SU-DHL-6 (cell line): ENCODE results near the gene PCDH7.

Source experiments
- EZH2phosphoT487 ChIP-seq: fragments of 200-600 bp; sonication (generic), shearing (Covaris generic); conservative IDR thresholded peaks from 2 replicates; pipeline ENCODE4 v1.6.1; 2018; ENCODE audit warnings: mild to moderate bottlenecking, antibody characterized with exemption, low read length, moderate library complexity, mixed read lengths
- TF ChIP-seq, protein P1 (sequence below): fragments of 200-600 bp; sonication (generic); IDR thresholded peaks from one replicate; pipeline ENCODE4 v1.5.1; 2017; ENCODE audit warnings: antibody characterized with exemption, mild to moderate bottlenecking, low read length, moderate library complexity; ENCODE audit not compliant: insufficient read depth, poor library complexity, severe bottlenecking

DNA sequence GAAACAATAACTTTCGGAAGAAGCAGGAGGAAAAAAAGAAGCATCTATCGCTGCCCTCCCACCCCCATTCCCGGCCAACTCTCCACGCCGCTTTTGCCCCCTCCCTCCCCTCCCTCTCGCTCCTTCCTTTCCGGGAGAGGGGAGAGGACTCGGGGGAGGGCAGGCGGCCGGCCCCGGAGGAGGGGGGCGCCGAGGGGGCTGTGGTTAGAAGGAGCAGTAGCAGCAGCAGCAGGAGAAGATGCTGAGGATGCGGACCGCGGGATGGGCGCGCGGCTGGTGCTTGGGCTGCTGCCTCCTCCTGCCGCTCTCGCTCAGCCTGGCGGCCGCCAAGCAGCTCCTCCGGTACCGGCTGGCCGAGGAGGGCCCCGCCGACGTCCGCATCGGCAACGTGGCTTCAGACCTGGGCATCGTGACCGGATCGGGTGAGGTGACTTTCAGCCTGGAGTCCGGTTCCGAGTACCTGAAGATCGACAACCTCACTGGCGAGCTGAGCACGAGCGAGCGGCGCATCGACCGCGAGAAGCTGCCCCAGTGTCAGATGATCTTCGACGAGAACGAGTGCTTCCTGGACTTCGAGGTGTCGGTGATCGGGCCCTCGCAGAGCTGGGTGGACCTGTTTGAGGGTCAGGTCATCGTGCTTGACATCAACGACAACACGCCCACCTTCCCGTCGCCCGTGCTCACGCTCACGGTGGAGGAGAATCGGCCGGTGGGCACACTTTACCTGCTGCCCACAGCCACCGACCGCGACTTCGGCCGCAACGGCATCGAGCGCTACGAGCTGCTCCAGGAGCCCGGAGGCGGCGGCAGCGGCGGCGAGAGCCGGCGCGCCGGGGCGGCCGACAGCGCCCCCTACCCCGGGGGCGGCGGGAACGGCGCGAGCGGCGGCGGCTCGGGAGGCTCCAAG is 1.3 kb downstream of the PCDH7 start:
- TF ChIP-seq, protein P1, sequence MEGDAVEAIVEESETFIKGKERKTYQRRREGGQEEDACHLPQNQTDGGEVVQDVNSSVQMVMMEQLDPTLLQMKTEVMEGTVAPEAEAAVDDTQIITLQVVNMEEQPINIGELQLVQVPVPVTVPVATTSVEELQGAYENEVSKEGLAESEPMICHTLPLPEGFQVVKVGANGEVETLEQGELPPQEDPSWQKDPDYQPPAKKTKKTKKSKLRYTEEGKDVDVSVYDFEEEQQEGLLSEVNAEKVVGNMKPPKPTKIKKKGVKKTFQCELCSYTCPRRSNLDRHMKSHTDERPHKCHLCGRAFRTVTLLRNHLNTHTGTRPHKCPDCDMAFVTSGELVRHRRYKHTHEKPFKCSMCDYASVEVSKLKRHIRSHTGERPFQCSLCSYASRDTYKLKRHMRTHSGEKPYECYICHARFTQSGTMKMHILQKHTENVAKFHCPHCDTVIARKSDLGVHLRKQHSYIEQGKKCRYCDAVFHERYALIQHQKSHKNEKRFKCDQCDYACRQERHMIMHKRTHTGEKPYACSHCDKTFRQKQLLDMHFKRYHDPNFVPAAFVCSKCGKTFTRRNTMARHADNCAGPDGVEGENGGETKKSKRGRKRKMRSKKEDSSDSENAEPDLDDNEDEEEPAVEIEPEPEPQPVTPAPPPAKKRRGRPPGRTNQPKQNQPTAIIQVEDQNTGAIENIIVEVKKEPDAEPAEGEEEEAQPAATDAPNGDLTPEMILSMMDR = no peak
- no peak for TF ChIP-seq EZH2phosphoT487
